GM18868 (cell line): Measurements from ENCODE around the gene KDM4C.
"Not testable (repeated sequence)": the region's sequence is repeated elsewhere in the genome, so short reads cannot be mapped to it uniquely, and the experiment has no call there.

Experiments used
- ATAC-seq: cut with Tn5 transposase; IDR thresholded peaks from one replicate; pipeline ENCODE4 v1.9.1; 2021; ENCODE audit warnings: mild to moderate bottlenecking, moderate library complexity; ENCODE audit not compliant: unreplicated experiment

KDM4C gene

GRCh38 chr9:6763244-6763643, 5.5 kb downstream of the KDM4C start:
- no peak for ATAC-seq

- no peak for ATAC-seq
These were observed 6.2 kb downstream of the KDM4C start for GRCh38 chr9:6764011-6764410.

DNA sequence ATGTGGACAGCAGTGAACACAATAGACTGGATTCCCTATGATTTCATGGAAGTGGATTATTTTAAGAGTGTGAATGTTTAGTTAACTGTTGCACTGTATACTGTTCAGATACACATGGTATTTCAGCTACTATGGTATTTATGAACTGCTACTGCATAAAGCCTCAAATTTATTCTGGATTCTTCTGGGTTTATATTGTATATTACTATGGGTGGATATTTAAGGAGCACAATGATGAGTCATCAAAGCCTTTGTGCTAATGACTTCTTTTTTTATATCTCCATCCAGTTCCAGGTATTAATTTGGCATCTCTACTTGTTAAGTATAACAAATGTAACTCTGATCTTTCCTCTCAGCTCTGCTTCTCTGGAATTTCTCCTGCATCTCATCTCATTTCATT, 6.8 kb downstream of the KDM4C start:
- no peak for ATAC-seq

- ATAC-seq: no peak
These were observed 7.2 kb downstream of the KDM4C start for GRCh38 chr9:6764950-6765349.

DNA sequence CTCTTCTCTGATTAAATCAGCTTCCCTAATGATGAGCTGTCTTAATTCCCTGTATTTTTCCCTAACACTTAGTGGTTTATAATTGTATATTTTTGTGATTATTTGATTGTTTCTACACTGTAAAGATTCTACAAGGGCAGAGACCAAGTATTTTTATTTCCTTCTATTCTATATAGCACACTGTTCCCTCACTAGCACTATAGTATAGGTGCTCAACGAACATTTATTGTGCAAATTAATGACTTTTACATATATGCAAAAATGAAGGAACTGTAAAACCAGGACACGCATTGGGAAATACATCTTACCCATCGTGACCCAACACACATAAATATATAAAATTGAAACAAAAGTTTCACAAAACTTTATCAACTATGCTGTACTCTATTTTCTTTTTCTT, 7.6 kb downstream of the KDM4C start:
- ATAC-seq: no peak

DNA sequence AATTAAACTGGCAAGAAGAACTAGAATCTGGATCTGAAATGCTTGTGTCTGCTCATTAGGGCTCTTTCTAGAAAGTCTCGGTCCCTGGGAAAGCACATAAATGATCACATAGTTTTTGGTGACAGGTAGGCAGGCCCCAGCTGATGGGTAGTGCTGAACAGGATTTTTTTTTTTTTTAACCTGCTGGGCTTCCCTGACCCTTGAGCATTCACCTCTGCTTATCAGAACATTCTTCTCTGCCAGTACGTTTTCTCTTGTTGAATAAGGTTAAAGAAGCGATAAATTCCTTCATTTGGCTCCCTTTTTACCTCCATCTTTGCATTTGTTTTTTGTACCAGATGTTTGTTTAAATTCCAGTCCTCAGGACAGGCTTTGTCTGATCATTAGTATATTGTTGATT, 8.8 kb downstream of the KDM4C start:
- no peak for ATAC-seq

DNA sequence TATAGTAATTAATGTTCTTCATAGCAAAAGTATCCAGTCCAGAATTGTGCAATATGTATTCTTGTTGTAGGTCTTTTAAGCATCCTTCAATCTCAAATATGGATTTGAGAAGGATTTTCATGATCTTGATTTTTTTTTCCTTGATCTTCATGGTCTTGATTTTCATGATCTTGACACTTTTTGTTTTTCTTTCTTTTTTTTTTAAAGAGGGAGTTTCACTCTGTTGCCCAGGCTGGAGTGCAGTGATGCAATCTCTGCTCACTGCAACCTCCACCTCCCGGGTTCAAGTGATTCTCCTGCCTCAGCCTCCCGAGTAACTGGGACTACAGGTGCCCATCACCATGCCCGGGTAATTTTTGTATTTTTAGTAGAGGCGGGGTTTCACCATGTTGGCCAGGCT, 10.8 kb downstream of the KDM4C start:
- ATAC-seq: not testable (repeated sequence)

DNA sequence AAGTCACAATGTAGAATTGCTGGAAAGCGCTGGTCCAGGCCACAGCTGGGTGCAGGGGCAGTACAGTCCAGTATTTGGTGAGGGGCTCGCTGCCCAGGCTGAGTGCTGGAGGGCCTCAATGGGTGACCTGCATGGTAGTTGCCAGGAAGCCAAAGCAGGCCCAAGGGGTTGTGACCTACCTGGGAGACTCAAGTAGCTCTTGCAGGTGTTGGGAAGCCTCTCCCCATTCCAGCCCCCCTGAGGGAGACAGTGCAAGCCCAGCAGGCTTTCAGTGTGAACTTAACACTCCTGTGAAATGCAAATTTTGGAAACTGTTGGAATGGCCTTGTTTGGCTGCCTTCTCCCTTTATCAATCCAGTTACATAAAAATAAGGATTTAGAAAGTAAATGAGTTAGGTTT, 13.9 kb downstream of the KDM4C start:
- ATAC-seq: no peak

DNA sequence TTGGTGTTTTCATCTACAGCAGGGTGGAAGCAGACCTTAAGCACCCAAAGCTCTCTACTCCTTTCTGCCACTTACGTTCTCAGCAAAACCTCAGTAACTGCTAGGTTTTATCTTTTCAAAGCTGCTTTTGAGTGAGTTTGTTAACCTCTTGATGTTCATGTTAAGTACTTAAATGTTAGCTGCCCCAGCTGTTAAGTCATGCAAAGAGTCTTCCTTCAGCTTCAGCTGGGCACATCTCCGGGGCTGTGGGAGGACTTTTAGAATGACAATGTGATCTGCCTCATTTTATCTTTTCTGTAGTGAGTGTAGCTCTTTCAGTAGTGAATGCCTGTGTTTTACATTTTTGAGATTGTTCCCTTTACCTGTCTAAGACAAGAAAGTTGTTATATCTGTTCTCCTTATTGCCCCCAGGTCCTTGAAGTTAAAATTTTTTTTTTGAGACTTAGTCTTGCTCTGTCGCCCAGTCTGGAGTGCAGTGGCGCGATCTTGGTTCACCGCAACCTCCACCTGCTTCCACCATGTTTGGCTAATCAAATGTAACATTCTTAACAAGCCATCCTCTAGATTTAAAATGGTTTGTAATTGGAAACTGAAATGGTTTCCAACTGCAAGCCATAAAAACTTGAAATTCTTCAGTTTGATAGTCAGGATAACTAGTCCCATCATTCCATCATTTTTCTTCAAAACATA, 19.6 kb downstream of the KDM4C start:
- ATAC-seq: no peak

GRCh38 chr9:6779417-6780241, 21.9 kb downstream of the KDM4C start:
- no peak for ATAC-seq

DNA sequence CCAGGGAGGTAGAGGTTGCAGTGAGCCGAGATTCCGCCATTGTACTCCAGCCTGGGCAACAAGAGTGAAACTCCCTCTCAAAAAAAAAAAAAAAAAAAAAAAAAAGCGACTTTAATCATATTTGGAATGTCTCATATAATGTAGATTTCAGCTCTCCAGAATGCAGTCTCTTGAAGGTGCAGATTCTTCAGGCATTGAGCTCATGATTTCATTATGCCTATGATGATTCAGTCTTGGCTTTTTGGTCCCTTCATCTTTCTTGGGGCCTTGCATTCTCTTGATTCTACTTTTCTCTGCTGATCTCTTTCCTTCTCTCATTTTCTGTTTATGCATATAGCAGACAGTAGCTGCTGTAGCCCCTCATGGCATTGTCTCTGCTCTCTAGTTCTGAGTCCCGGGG, 22.9 kb downstream of the KDM4C start:
- no peak for ATAC-seq

DNA sequence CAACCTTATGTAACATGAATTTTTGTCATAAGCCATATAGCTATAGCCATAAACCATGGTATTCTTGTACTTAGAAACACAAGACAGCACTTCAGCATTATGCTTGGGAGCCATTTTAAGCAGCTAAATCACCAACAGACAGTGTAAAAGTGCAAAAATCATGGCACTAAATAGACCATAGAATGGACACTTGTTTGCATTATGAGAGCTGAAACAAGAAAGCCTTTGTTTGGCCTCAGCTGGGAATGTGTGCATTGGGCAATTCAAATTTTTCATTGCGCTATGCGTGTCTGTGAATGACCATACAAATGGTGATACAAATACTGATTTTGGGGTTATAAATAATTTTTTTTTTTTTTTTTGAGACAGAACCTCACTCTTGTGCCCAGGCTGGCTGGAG, 23.7 kb downstream of the KDM4C start:
- no peak for ATAC-seq

- ATAC-seq: no peak
These were observed 24.6 kb downstream of the KDM4C start for GRCh38 chr9:6782345-6782744.

GRCh38 chr9:6782981-6783380, 25.2 kb downstream of the KDM4C start:
- ATAC-seq: no peak

DNA sequence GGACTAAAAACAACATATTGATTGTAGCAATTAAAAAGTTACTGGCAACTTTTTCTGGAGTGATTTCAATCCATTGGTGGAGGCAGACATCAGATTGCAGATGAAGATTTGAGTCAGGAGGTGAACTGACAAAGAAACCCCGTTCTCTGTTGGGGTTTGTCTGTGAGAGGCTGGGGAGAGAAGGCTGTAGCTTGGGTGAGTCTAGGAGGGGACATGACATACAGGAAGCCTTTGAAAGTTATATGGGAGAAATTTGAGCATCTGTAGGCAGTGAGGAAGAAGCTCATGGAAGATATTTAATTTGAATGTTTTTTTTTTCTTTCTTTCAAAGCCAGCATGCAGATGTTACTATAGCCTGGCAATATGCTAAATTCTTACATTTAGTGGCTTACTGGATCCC, 26.0 kb downstream of the KDM4C start:
- no peak for ATAC-seq

- ATAC-seq: no peak
These were observed 27.9 kb downstream of the KDM4C start for GRCh38 chr9:6785682-6786081.

DNA sequence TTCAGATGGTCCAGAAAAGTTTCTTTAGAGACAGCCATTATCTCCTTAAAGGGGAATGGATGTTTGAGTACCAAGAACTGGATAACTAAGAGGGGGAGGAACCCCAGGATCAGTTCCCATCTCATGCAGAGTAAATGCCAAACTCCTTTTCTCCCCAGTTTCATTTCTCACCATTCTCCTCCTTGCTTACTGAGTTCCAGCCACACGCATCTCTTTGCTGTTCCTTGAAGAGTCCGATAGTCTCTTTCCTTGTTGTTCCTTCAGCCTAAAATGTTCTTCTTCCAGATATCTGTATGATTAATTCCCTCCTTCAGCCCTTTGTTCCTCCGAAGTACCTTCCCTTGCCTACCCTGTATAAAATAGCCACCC, 30.0 kb downstream of the KDM4C start:
- ATAC-seq: no peak

GRCh38 chr9:6788162-6789016, 30.6 kb downstream of the KDM4C start:
- ATAC-seq: no peak

GRCh38 chr9:6789017-6789338, 31.2 kb downstream of the KDM4C start:
- not testable (repeated sequence) for ATAC-seq

GRCh38 chr9:6790866-6791265, 33.1 kb downstream of the KDM4C start:
- no peak for ATAC-seq

- ATAC-seq: no peak
These were observed 35.4 kb downstream of the KDM4C start for GRCh38 chr9:6793203-6793602.

- no peak for ATAC-seq
These were observed 37.2 kb downstream of the KDM4C start for GRCh38 chr9:6794936-6795335.
